Stimulated activated memory B cell treated with anti-CD40 and anti-IgM and Interleukin-4, amounts not matched to agents 10 μg/mL and 1 μg/mL and 100 μg/mL, for 72 hours (primary cell): ENCODE data around the gene UROD.

Experiments used
- ATAC-seq: fragments of 150-1000 bp; cut with Tn5 transposase; 2 replicates; pipeline ENCODE4 v1.10.0; 2021
- H3K27ac Mint-ChIP-seq: one replicate; pipeline ENCODE4 v1.8.0; 2022; ENCODE audit warnings: mild to moderate bottlenecking, mixed read lengths
- H3K27me3 Mint-ChIP-seq: one replicate; pipeline ENCODE4 v1.8.0; 2022; ENCODE audit warnings: mixed read lengths
- H3K36me3 Mint-ChIP-seq: one replicate; pipeline ENCODE4 v1.8.0; 2022; ENCODE audit warnings: mixed read lengths
- H3K4me1 Mint-ChIP-seq: one replicate; pipeline ENCODE4 v1.8.0; 2022; ENCODE audit warnings: mixed read lengths
- H3K4me3 Mint-ChIP-seq: one replicate; pipeline ENCODE4 v1.8.0; 2022; ENCODE audit warnings: mild to moderate bottlenecking, moderate library complexity, mixed read lengths
- H3K9me3 Mint-ChIP-seq: one replicate; pipeline ENCODE4 v1.8.0; 2022; ENCODE audit warnings: mixed read lengths

Gene UROD

DNA sequence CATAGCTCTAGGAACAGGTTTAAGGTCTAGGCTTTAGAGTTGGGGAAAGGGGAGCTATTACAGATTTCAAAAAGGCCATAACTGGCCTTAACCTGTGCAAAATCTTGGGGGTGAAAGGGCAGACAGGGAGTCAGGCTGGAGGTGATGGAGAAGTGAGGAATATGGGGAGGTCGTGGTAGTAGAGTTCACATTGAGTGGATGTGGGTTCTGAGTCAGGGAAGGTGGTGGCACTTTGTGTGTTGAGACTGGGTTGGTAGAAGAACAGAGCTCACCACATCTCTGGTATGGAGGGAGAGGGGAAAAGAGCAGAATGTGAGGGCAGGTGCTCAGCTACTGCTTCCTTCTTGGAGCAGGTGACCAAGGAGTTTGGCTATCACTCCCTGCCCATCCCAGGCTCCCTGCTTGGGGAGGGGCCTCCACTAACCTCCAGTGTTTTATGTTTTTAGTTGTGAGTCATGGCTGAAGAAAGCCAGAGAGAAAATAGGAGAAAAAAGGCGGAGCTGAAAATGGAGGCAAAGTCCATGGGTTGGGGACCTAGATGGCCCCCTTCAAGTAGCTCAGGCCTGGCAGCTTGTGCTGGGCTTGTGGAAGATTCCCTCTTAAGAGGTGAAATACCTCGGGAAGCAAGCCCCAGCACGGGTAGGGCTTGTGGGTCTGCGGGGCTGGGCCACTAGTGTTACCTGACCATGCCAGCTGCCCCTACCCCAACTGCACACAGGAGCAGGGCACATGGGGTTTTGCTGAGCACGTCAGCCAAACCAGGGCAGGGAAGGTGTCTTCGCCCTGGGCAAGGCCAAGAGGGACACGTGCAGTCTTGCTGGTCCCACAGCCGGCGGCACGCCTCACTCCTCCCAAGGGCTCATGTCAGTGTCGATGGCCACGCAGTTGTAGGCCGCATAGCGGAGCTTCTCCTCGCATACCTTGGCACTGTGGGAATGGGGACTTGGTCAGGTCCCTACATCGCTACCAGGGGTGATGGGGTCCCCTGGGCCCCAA lies 9.1 kb upstream of the UROD start:
- no peak overlapping the region for H3K4me3 Mint-ChIP-seq
- H3K36me3 Mint-ChIP-seq = peaks cover 56% of the 10 kb centered on the region
- H3K27ac Mint-ChIP-seq = peak overlapping the region; percentile 3
- ATAC-seq = no peak
- no peaks in the 10 kb centered on the region for H3K27me3 Mint-ChIP-seq
- peaks cover 8% of the 10 kb centered on the region for H3K4me1 Mint-ChIP-seq
- no peaks in the 10 kb centered on the region for H3K9me3 Mint-ChIP-seq

DNA sequence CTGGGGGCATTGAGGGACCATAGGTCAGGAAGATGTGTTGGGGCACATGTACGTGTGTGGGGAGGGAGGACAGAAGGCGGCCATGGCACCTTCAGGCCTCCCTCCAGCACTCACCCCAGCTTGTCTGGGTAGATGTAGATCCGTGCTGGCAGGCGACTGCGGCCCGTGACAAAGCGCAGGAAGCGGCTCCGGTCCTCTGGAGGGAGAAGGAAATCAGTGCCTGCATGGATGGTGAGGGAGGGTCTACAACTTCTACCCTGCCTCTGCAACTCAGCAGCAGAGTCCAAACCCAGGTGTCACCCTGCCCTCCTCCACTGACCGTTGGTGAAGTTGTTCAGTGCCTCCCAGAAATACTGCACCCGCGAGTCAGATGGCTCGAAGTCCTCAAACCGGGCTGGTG lies 8.3 kb upstream of the UROD start:
- Mint-ChIP-seq H3K27ac (no peak overlapping the region), H3K4me3 (no peak overlapping the region), H3K27me3 (no peaks in the 10 kb centered on the region), H3K4me1 (peaks cover 8% of the 10 kb centered on the region), H3K9me3 (no peaks in the 10 kb centered on the region), H3K36me3 (peaks cover 60% of the 10 kb centered on the region)
- ATAC-seq = no peak

DNA sequence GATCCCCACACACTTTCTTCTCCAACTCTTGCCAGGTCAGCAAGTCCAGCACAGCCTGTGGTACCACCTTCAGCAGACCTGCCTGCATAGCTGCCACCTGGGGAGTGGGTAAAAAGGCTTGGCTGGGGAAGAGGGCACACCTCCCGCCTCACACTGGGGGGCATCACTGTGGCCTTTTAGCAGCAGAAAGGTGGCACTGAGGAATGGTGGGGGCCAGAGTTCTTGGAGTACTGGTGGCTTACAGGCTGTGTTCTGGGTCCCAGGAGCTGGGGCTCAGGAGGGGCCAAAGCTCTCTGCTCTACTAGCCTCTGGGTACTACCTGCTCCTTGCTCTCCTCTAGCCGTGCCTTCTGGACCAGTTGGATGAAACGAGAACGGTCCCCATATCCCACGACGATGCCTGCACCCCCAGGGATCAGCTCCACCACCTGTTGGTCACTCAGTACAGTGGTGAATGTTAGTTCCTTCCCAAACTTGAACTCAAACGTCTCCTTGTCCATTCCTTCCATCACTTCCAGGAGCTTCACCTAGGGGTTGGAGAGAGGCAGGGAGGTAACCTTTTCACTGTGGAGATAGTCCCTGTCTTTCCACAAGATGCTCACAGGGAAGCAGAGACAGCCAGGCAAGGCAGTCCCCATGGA lies 7.7 kb upstream of the UROD start:
- Mint-ChIP-seq H3K27ac (no peak overlapping the region), H3K27me3 (no peaks in the 10 kb centered on the region), H3K36me3 (peaks cover 66% of the 10 kb centered on the region), H3K4me1 (peaks cover 13% of the 10 kb centered on the region), H3K4me3 (no peak overlapping the region), H3K9me3 (no peaks in the 10 kb centered on the region)
- ATAC-seq = no peak

DNA sequence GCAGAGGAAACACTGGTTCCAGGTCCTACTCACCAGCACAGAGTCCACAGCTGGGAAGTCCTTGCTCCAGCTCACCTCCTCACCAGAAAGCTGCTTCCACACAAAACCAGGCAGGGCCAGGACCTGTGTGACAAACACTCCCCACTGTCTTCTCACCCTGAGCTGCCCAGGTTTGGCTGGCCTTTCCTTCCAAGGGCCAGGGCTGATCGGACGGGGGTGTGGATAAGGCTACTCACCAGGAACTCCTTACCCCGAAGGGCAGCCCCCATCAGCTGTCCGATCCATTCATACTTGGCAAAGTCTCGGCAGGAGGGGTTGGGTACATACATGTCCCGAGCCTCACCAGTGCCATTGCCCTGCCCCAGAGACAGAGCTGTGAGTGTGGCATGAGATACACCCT lies 6.3 kb upstream of the UROD start:
- Mint-ChIP-seq H3K4me3 (no peak overlapping the region), H3K27me3 (no peaks in the 10 kb centered on the region), H3K4me1 (peaks cover 22% of the 10 kb centered on the region), H3K9me3 (no peaks in the 10 kb centered on the region), H3K27ac (no peak overlapping the region), H3K36me3 (peaks cover 65% of the 10 kb centered on the region)
- ATAC-seq = no peak

DNA sequence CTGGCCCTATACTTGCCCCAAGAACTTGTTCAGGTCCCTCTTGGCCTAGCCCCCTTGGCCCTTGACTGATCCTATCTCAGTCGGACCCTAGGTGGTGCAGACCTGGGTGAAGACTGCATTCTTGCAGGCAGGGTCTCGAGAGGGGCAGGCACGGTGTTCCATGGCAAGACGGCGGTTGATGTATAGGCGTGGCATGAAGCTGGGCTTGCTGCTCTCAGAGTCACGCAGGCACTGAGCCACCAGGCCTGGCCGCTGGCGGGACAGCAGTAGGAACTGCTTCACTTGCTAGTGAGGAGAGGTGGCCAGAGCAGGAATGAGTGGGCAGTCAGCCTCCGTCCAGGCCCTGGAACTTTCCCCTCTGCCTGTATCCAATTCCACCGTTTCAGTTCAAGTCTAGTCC lies 4.7 kb upstream of the UROD start:
- no peak for ATAC-seq
- no peaks in the 10 kb centered on the region for H3K27me3 Mint-ChIP-seq
- no peaks in the 10 kb centered on the region for H3K9me3 Mint-ChIP-seq
- H3K27ac Mint-ChIP-seq = no peak overlapping the region
- peaks cover 54% of the 10 kb centered on the region for H3K36me3 Mint-ChIP-seq
- no peak overlapping the region for H3K4me3 Mint-ChIP-seq
- peaks cover 29% of the 10 kb centered on the region for H3K4me1 Mint-ChIP-seq

DNA sequence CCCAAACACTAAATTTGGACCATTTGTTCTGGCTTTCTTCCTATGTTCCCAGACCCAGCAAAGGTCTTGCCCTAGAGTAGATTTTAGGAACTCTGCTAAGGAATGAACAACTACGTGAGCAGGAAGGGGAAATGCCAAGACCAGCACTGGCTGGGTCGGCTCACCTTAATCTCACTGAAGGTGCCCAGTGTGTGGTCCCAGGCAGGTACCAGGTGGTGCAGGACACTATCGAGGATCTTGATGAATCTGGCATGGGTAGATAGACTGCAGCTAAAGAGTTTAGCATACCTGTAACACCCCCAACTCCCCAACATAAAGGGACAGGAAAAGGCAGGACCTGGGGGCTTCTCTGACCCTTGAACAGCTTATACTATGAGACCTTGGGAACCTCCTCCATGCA lies 4.0 kb upstream of the UROD start:
- Mint-ChIP-seq H3K9me3 (no peaks in the 10 kb centered on the region), H3K4me3 (no peak overlapping the region), H3K36me3 (peaks cover 46% of the 10 kb centered on the region), H3K27me3 (no peaks in the 10 kb centered on the region), H3K4me1 (peaks cover 36% of the 10 kb centered on the region), H3K27ac (no peak overlapping the region)
- no peak for ATAC-seq

DNA sequence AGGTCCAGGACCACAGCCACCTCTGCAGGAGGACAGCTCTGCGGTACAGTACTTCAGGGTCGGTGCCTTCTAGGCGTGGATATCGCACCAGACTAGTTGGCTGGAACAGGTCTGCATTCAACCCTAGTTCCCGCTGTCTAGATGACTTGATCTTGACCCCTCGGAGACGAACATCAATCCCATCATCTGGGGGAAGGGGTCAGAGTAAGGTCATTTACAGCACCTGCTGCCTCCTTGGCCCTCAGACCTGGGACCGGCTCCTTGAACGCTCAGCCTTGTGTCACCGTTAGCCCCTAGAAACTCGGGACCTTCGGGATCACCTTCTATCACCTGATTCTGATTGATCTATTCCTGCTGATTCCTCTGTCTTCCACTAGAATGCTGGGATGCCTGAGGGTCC lies 3.5 kb upstream of the UROD start:
- H3K27ac Mint-ChIP-seq = no peak overlapping the region
- no peaks in the 10 kb centered on the region for H3K9me3 Mint-ChIP-seq
- H3K27me3 Mint-ChIP-seq = no peaks in the 10 kb centered on the region
- peaks cover 43% of the 10 kb centered on the region for H3K36me3 Mint-ChIP-seq
- ATAC-seq = no peak
- H3K4me3 Mint-ChIP-seq = no peak overlapping the region
- peaks cover 41% of the 10 kb centered on the region for H3K4me1 Mint-ChIP-seq

DNA sequence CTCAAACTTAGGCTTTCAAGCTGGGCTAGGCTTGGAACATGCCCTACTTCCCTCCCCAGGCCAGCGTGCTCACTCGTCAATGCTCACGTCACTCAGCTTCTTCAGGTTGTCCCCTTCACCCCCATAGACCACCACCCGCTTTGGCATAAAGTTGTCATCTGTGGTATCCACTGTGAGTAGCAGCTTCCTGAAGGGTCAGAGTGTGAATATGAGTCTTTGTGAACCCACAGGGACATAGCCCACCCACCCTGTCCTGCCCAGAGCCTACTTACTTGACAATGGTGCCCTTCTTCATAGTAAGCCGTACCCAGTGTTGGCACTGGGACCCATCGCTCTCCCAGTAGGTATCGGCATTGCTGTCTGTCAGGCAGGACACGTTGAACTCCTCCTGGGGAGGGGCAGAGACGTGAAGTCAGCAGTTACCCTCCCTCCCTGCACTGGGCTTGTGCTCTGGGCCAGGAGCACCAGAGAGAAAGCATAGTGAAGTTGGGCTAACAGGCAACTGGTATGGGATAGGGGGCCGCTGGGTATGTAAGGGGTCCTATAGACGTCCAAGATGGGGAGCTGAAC lies 2.7 kb upstream of the UROD start:
- H3K27me3 Mint-ChIP-seq = no peaks in the 10 kb centered on the region
- no peak overlapping the region for H3K27ac Mint-ChIP-seq
- ATAC-seq = no peak
- H3K9me3 Mint-ChIP-seq = no peaks in the 10 kb centered on the region
- peaks cover 49% of the 10 kb centered on the region for H3K4me1 Mint-ChIP-seq
- peak overlapping the region; percentile 82 for H3K4me3 Mint-ChIP-seq
- peaks cover 37% of the 10 kb centered on the region for H3K36me3 Mint-ChIP-seq

DNA sequence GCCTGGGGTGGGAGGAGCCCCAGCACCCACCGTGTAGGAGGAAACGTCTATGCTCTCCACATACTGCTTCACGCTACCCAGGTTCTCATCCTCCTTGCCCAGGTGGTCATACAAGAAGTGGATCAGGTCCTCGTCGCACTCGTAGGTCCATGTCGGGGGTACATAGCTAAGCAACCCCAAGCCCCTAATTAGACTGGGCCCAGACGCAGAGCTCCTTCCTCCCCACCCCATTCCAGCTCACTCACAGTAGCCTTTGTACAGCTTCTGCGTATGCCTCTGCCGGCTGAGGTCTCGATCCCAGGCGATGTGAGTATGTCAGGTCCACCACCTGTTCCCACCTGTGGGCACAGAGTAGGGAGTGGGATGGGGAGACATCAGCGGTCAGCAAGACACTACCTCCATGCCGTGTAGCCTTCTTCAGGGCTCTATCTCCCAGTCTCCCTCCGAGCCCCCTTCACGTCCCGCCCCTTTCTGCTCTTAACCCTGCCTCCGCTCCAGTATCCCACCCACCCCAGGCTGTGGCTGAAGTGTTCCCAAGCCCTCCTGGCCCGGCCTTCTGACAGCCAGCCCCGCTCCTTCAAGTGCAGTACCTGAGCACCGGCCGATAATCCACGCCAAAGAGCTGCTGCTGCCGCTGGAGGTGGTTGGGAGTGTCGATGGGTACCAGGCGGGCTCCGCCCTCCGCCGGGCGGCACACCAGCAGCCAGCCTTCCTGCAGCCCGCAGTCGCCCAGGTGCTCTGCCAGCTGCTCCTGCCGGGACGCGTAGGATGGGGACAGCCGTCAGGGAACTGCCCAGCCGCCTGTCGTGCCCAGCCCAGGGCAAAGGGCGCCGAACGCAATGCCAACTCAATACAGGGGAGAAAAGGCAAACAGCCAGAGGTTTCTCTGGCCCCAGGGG lies 1.8 kb upstream of the UROD start:
- no peak for ATAC-seq
- H3K27me3 Mint-ChIP-seq = no peaks in the 10 kb centered on the region
- H3K4me3 Mint-ChIP-seq = peak overlapping the region; percentile 82
- H3K9me3 Mint-ChIP-seq = no peaks in the 10 kb centered on the region
- peaks cover 37% of the 10 kb centered on the region for H3K36me3 Mint-ChIP-seq
- H3K27ac Mint-ChIP-seq = peak overlapping the region; percentile 92
- peaks cover 55% of the 10 kb centered on the region for H3K4me1 Mint-ChIP-seq

DNA sequence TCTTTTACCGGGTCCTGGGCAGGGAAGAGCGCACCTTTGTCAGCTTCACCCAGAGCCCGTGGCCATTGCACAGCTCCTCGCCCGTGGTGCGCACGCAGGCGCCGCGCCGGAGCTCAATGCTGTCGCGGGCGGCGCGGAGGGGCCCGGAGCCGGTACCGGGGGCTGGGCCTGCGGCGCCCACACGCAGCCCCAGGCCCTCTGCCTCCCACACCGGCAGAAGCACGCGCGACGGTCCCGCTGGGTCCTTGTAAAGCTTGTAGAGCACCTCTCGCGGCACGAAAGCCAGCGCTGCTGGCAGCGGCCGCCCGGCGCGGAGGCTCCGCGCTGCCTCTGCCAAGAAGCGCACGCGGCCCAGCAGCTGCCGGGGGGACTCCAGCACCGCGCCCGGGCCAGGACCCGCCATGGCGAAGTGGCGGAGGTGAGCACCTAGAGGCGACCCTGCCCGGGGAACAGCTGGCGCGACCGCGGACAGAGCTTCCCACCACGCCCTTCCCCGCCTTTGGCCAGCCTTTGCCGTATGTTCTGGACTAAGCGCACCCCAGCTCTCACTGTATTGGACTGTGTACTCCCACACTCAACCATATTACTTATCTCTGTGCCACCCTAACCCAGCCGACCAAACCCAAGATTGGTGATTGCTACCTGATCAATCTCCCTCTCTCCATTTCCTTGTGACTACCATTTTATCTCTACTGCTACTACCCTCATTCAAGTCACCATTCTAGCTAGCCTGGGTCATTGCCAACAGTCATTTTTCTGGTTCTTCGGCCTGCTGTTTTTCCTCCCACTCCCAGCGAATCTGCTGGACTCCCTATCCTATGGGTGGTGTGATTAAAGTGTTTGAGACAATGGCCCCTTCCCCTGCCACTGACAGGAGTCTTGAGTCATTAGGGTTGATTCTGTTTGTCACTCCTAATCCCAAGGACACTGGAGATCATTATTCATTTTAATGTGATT lies 921 bp upstream of the UROD start, which contains the start of gene HECTD3:
TSS of gene HECTD3 (minus strand) at position 470 of the 957 bp plus-strand sequence. CDS start at position 403, 67 bp downstream.
- Mint-ChIP-seq H3K27ac (peak within 1 kb of the TSS; percentile 92), H3K4me1 (peaks cover 55% of the 10 kb centered on the region), H3K27me3 (no peaks in the 10 kb centered on the region), H3K36me3 (peaks cover 34% of the 10 kb centered on the region), H3K9me3 (no peaks in the 10 kb centered on the region), H3K4me3 (peak within 1 kb of the TSS; percentile 82)
- peak; percentile 89 for ATAC-seq

DNA sequence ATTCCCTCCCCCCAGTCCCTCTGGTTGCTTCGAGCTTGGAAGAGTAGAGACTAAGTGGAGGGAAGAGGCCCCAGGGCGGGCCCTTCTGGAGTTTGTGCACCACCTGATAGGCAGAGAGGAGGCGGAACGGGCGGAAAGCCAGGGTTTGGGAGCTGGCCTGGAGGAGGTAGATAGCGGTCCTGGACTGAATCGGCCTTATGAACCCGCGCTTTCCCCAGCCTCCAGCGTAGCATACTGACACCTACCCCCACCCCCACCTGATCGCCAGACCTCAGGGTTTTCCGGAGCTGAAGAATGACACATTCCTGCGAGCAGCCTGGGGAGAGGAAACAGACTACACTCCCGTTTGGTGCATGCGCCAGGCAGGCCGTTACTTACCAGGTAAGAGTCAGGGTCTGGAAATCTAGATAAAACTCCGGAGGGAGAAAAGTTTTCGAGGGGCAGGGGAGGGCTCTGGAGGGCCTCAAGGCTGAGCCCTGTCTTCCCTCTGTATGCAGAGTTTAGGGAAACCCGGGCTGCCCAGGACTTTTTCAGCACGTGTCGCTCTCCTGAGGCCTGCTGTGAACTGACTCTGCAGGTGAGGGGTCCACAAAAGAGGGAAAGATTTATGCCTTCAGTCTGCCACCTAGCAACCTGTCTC lies 705 bp downstream of the UROD start:
- no peaks in the 10 kb centered on the region for H3K9me3 Mint-ChIP-seq
- H3K4me3 Mint-ChIP-seq = peak overlapping the region; percentile 82
- H3K36me3 Mint-ChIP-seq = peaks cover 30% of the 10 kb centered on the region
- H3K27ac Mint-ChIP-seq = peak overlapping the region; percentile 92
- ATAC-seq = no peak
- peaks cover 55% of the 10 kb centered on the region for H3K4me1 Mint-ChIP-seq
- H3K27me3 Mint-ChIP-seq = no peaks in the 10 kb centered on the region

DNA sequence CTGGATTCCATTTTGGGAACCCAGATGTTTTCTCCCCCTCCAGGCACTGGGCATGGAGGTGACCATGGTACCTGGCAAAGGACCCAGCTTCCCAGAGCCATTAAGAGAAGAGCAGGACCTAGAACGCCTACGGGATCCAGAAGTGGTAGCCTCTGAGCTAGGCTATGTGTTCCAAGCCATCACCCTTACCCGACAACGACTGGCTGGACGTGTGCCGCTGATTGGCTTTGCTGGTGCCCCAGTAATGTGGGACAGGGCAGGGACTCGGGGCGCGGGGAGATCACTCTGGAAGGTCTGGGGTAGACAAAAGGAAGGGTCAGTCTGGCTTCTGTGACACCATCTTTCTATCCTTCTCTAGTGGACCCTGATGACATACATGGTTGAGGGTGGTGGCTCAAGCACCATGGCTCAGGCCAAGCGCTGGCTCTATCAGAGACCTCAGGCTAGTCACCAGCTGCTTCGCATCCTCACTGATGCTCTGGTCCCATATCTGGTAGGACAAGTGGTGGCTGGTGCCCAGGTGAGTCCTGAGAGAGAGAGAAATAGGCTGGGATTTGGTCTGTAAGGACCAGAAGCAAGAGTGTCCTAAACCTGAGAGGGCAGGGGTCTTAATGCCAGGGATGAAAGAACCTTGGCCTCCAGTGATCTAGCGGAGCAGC lies 1.6 kb downstream of the UROD start:
- Mint-ChIP-seq H3K4me1 (peaks cover 55% of the 10 kb centered on the region), H3K36me3 (peaks cover 25% of the 10 kb centered on the region), H3K27ac (peak overlapping the region; percentile 92), H3K27me3 (no peaks in the 10 kb centered on the region), H3K4me3 (no peak overlapping the region), H3K9me3 (no peaks in the 10 kb centered on the region)
- no peak for ATAC-seq
